ENCODE data around the gene GLIS1.

Gene GLIS1

GRCh38 chr1:53616927-53617326 is 122.0 kb downstream of the GLIS1 start:
- in situ Hi-C loops (cut with MboI; ENCODE audit: low pct_unique_long_range_greater_than_20kb, low sequenced_read_pairs, unreplicated experiment) = no loop called here
- DNase-seq (ENCODE audit: low spot score) = no peak
- TF ChIP-seq, protein P1, sequence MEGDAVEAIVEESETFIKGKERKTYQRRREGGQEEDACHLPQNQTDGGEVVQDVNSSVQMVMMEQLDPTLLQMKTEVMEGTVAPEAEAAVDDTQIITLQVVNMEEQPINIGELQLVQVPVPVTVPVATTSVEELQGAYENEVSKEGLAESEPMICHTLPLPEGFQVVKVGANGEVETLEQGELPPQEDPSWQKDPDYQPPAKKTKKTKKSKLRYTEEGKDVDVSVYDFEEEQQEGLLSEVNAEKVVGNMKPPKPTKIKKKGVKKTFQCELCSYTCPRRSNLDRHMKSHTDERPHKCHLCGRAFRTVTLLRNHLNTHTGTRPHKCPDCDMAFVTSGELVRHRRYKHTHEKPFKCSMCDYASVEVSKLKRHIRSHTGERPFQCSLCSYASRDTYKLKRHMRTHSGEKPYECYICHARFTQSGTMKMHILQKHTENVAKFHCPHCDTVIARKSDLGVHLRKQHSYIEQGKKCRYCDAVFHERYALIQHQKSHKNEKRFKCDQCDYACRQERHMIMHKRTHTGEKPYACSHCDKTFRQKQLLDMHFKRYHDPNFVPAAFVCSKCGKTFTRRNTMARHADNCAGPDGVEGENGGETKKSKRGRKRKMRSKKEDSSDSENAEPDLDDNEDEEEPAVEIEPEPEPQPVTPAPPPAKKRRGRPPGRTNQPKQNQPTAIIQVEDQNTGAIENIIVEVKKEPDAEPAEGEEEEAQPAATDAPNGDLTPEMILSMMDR (IDR thresholded peaks at IDR 0.05; ENCODE audit: extremely low read depth, insufficient read depth, missing control alignments) = no peak

- TF ChIP-seq, protein P1 (IDR thresholded peaks at IDR 0.05; ENCODE audit: extremely low read depth, insufficient read depth, missing control alignments) = no peak
- DNase-seq (ENCODE audit: low spot score) = no peak
- in situ Hi-C loops (cut with MboI; ENCODE audit: low pct_unique_long_range_greater_than_20kb, low sequenced_read_pairs, unreplicated experiment) = no loop called here
These were observed 122.5 kb downstream of the GLIS1 start for GRCh38 chr1:53616511-53616910.

DNA sequence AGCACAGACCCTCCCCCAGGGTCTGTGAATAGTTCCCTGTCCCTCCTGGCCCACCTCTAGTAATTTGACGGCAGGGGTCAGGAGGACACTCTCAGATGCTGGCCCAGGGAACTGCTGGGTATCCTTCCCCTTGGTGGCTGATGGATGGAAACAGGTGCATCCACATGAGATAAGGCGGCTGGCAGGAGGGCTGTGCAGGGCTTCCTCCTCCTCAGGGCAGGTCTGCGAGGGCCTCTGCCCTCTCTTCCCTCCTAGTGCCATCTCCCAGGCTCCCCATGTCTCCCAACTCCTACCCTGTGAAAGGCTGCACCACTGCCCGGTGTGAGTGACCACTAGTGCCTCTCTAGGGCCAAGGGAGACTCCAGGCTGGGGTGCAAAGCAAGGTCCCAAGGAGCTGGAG is 123.9 kb downstream of the GLIS1 start:
- TF ChIP-seq, protein P1 (IDR thresholded peaks at IDR 0.05; ENCODE audit: extremely low read depth, insufficient read depth, missing control alignments) = no peak
- in situ Hi-C loops (cut with MboI; ENCODE audit: low pct_unique_long_range_greater_than_20kb, low sequenced_read_pairs, unreplicated experiment) = no loop called here
- DNase-seq (ENCODE audit: low spot score) = no peak

DNA sequence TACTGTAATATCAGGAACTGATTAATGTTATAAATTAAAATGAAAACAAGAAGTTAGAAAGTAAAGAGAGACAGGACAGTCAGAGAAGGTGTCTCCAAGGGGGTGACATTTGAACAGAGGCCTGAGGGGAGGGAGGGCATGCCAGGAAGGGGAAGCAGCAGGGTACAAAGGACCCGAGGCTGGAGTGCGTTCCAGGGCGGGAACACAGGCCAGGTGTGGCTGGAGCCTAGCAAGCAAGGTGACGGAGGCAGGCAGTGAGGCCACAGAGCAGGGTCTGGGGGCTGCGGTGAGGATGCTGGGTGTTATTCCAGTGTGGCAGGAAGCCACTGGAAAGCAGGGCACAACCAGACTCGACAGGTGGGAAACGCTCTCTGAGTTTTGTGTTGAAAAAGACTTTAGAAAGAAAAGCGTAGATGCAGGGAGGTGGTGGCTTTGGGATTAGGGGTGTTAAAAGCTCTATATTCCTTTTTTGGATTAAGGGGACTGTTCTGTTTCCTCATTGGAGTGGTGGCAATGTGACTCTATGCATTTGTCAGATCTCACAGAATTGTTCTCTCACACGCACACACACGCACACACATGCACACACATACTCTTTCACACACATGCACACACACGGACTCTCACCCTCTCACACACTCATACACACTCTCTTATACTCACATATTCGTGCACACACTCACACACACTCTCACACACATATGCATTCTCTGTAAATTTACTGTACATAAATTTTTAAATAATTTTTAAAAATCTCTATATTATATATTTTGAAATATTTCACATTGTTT is 124.5 kb downstream of the GLIS1 start:
- TF ChIP-seq, protein P1 (IDR thresholded peaks at IDR 0.05; ENCODE audit: extremely low read depth, insufficient read depth, missing control alignments) = no peak
- DNase-seq (ENCODE audit: low spot score) = no peak
- in situ Hi-C loops (cut with MboI; ENCODE audit: low pct_unique_long_range_greater_than_20kb, low sequenced_read_pairs, unreplicated experiment) = no loop called here

DNA sequence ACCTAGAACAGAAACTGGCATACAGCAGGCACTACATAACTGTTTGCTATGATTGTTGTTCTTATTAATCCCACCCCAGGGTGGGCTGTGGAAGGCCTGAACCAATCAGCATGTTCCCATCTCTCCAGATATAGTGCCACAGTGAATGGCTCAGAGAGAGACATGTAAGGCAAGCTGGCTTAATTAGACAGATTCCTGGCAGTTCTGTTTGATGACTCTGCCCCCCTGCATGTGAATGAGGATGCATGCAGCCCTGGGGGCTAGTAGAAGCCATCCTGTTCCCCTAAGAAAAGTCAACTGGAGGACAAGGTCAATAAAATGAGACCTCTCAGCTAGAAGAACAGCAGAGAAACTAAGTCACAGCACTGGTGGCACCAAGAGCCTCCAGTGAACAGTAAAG is 130.3 kb downstream of the GLIS1 start:
- TF ChIP-seq, protein P1 (IDR thresholded peaks at IDR 0.05; ENCODE audit: extremely low read depth, insufficient read depth, missing control alignments) = no peak
- in situ Hi-C loops (cut with MboI; ENCODE audit: low pct_unique_long_range_greater_than_20kb, low sequenced_read_pairs, unreplicated experiment) = no loop called here
- no peak for DNase-seq (ENCODE audit: low spot score)

GRCh38 chr1:53608071-53608470 is 130.9 kb downstream of the GLIS1 start:
- in situ Hi-C loops (cut with MboI; ENCODE audit: low pct_unique_long_range_greater_than_20kb, low sequenced_read_pairs, unreplicated experiment) = no loop called here
- DNase-seq (ENCODE audit: low spot score) = no peak
- TF ChIP-seq, protein P1 (IDR thresholded peaks at IDR 0.05; ENCODE audit: extremely low read depth, insufficient read depth, missing control alignments) = no peak

Measured in GM13977 (cell line).